Subcutaneous abdominal adipose tissue (tissue), 5 donors: ENCODE measurements around the gene EEF1A1.
"Not testable (repeated sequence)": the region's sequence is repeated elsewhere in the genome, so short reads cannot be mapped to it uniquely, and the experiment has no call there.

Experiments
- H3K27ac ChIP-seq: one replicate; pipeline ENCODE4 v1.7.0; 2013; ENCODE audit warnings: low read depth, mild to moderate bottlenecking, inconsistent platforms, low read length, moderate library complexity
- H3K27me3 ChIP-seq, 5 donors: one replicate each; pipeline ENCODE4 v1.7.0; 2013; ENCODE audit warnings: low read length in 5 of 5, inconsistent platforms in 1 of 5; ENCODE audit not compliant: control insufficient read depth in 5 of 5, insufficient read depth in 4 of 5
- H3K36me3 ChIP-seq, 5 donors: one replicate each; pipeline ENCODE4 v1.7.0; 2013; ENCODE audit warnings: low read length in 5 of 5; ENCODE audit not compliant: control insufficient read depth in 5 of 5, insufficient read depth in 5 of 5
- H3K4me1 ChIP-seq, 5 donors: one replicate each; pipeline ENCODE4 v1.7.0; 2013; ENCODE audit warnings: low read length in 5 of 5, mild to moderate bottlenecking in 3 of 5, moderate library complexity in 1 of 5; ENCODE audit not compliant: control insufficient read depth in 5 of 5, insufficient read depth in 5 of 5
- H3K4me3 ChIP-seq, 5 donors: one replicate each; pipeline ENCODE4 v1.7.0; 2013; ENCODE audit warnings: low read length in 5 of 5, low read depth in 1 of 5
- H3K9ac ChIP-seq, 5 donors: one replicate each; pipeline ENCODE4 v1.7.0; 2013; ENCODE audit warnings: low read length in 5 of 5, mild to moderate bottlenecking in 4 of 5, moderate library complexity in 3 of 5
- H3K9me3 ChIP-seq, 5 donors: one replicate each; pipeline ENCODE4 v1.7.0; 2013; ENCODE audit warnings: low read length in 5 of 5; ENCODE audit not compliant: control insufficient read depth in 5 of 5
- donor health status: healthy.
- donor health status: healthy.
- donor health status: healthy.
- donor health status: healthy.
- donor health status: healthy.

EEF1A1 gene

GRCh38 chr6:73520688-73521350 is at the start of gene EEF1A1:
Gene EEF1A1, minus strand, starts transcription at chr6:73521032. Its CDS starts 1,006 bp downstream, at chr6:73520026.
- peak within 1 kb of the TSS; percentile 85 to 100 (median 97) for H3K9ac ChIP-seq
- H3K4me3 ChIP-seq = peak within 1 kb of the TSS; percentile 84 to 98 (median 94)
- peaks cover 7 to 61% (median 55%) of the 10 kb centered on the region in 5 donors for H3K4me1 ChIP-seq
- H3K36me3 ChIP-seq = peaks cover 20 to 38% (median 34%) of the 10 kb centered on the region in 5 donors
- H3K9me3 ChIP-seq = no peaks in the 10 kb centered on the region
- H3K27ac ChIP-seq = peak within 1 kb of the TSS; percentile 100
- H3K27me3 ChIP-seq = peaks cover 0 to 2% (median 0%) of the 10 kb centered on the region in 5 donors

- Histone ChIP-seq H3K9ac (no peak overlapping the region), H3K9me3 (no peaks in the 10 kb centered on the region), H3K27me3 (no peaks in the 10 kb centered on the region), H3K4me3 (no peak overlapping the region), H3K4me1 (peaks cover 0 to 8% (median 6%) of the 10 kb centered on the region in 5 donors), H3K27ac (no peak overlapping the region), H3K36me3 (no peaks in the 10 kb centered on the region)
Measured at GRCh38 chr6:73569121-73569520, 48.3 kb upstream of the EEF1A1 start.

- H3K27ac ChIP-seq = peak overlapping the region; percentile 38
- peak overlapping the region in 1 of 5 donors; percentile 19 for H3K4me3 ChIP-seq
- H3K27me3 ChIP-seq = no peaks in the 10 kb centered on the region
- no peak overlapping the region for H3K9ac ChIP-seq
- H3K36me3 ChIP-seq = no peaks in the 10 kb centered on the region
- H3K4me1 ChIP-seq = peaks cover 0 to 8% (median 6%) of the 10 kb centered on the region in 5 donors
- H3K9me3 ChIP-seq = no peaks in the 10 kb centered on the region
Measured at GRCh38 chr6:73566954-73567591, 46.2 kb upstream of the EEF1A1 start.

GRCh38 chr6:73566486-73566871 is 45.6 kb upstream of the EEF1A1 start:
- H3K27ac ChIP-seq = not testable (repeated sequence)

GRCh38 chr6:73565767-73566485 is 45.1 kb upstream of the EEF1A1 start:
- no peak overlapping the region for H3K27ac ChIP-seq
- H3K9ac ChIP-seq = no peak overlapping the region

More at GRCh38 chr6:73566486-73566871, 45.6 kb upstream of the EEF1A1 start:
- not testable (repeated sequence) for H3K9me3 ChIP-seq, H3K4me3 ChIP-seq, H3K9ac ChIP-seq, H3K4me1 ChIP-seq, H3K36me3 ChIP-seq, H3K27me3 ChIP-seq

GRCh38 chr6:73564578-73565345 is 43.9 kb upstream of the EEF1A1 start:
- H3K27me3 ChIP-seq = no peaks in the 10 kb centered on the region
- no peak overlapping the region for H3K27ac ChIP-seq
- H3K4me1 ChIP-seq = peaks cover 0 to 9% (median 6%) of the 10 kb centered on the region in 5 donors
- H3K36me3 ChIP-seq = no peaks in the 10 kb centered on the region
- H3K4me3 ChIP-seq = no peak overlapping the region
- H3K9ac ChIP-seq = no peak overlapping the region
- H3K9me3 ChIP-seq = no peaks in the 10 kb centered on the region

More at GRCh38 chr6:73565767-73566485, 45.1 kb upstream of the EEF1A1 start:
- Histone ChIP-seq H3K36me3 (no peaks in the 10 kb centered on the region), H3K4me3 (no peak overlapping the region), H3K9me3 (no peaks in the 10 kb centered on the region), H3K4me1 (peaks cover 0 to 8% (median 6%) of the 10 kb centered on the region in 5 donors), H3K27me3 (no peaks in the 10 kb centered on the region)

- Histone ChIP-seq H3K9ac (no peak overlapping the region), H3K9me3 (no peaks in the 10 kb centered on the region), H3K4me3 (no peak overlapping the region), H3K36me3 (no peaks in the 10 kb centered on the region), H3K4me1 (peaks cover 0 to 9% (median 6%) of the 10 kb centered on the region in 5 donors), H3K27me3 (no peaks in the 10 kb centered on the region), H3K27ac (no peak overlapping the region)
Measured at GRCh38 chr6:73562558-73562957, 41.7 kb upstream of the EEF1A1 start.

GRCh38 chr6:73560853-73561407 is 40.1 kb upstream of the EEF1A1 start:
- Histone ChIP-seq H3K9ac (no peak overlapping the region), H3K27me3 (no peaks in the 10 kb centered on the region), H3K4me1 (peaks cover 0 to 3% (median 0%) of the 10 kb centered on the region in 5 donors), H3K9me3 (no peaks in the 10 kb centered on the region), H3K27ac (no peak overlapping the region), H3K4me3 (no peak overlapping the region), H3K36me3 (no peaks in the 10 kb centered on the region)

- H3K9ac ChIP-seq = no peak overlapping the region
- no peaks in the 10 kb centered on the region for H3K27me3 ChIP-seq
- H3K9me3 ChIP-seq = no peaks in the 10 kb centered on the region
- H3K27ac ChIP-seq = no peak overlapping the region
- H3K36me3 ChIP-seq = no peaks in the 10 kb centered on the region
- H3K4me3 ChIP-seq = no peak overlapping the region
- peaks cover 0 to 3% (median 0%) of the 10 kb centered on the region in 5 donors for H3K4me1 ChIP-seq
Measured at GRCh38 chr6:73560182-73560732, 39.4 kb upstream of the EEF1A1 start.
